IPS-15b (cell line): ENCODE data around the gene OR7D2.

ENCODE experiments used
- H3K27me3 ChIP-seq: one replicate; pipeline ENCODE4 v1.6.1; 2013; ENCODE audit warnings: low read length; ENCODE audit not compliant: control insufficient read depth, insufficient read depth
- H3K36me3 ChIP-seq: one replicate; pipeline ENCODE4 v1.6.1; 2013; ENCODE audit warnings: low read length; ENCODE audit not compliant: control insufficient read depth, insufficient read depth
- H3K4me1 ChIP-seq: one replicate; pipeline ENCODE4 v1.6.1; 2013; ENCODE audit warnings: mild to moderate bottlenecking, low read length; ENCODE audit not compliant: control insufficient read depth, insufficient read depth
- H3K4me3 ChIP-seq: one replicate; pipeline ENCODE4 v1.5.1; 2013; ENCODE audit warnings: low read depth, low read length
- H3K9ac ChIP-seq: one replicate; pipeline ENCODE4 v1.6.1; 2013; ENCODE audit warnings: low read depth, mild to moderate bottlenecking, low read length
- H3K9me3 ChIP-seq: one replicate; pipeline ENCODE4 v1.6.1; 2013; ENCODE audit warnings: mild to moderate bottlenecking, low read length; ENCODE audit not compliant: control insufficient read depth, insufficient read depth

Gene OR7D2

DNA sequence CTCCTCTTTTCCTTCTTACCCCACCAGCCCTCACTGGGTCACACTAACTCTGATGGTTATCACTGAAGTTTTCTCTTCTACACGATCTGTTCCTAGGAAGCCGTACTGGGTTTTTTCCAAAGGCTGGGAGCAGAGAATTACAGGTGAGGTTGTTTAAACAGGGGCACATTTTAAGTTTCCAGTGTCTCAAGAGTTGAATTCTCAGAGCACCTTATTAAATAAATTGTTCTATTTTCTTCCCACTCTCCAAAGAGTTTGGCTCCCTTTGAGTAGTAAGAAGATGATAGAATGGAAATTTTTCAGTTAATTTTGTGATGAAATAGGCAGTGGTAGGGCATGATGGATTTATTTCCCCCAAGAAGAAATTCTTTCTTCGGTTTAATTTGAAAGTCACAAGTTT is 40.7 kb downstream of the OR7D2 start, which contains the start of gene OR7D4:
OR7D4 (minus strand) TSS at position 101 of the 400 bp plus-strand sequence. CDS start 4,752 bp downstream, outside the sequence.
- H3K4me3 ChIP-seq, result no peak within 1 kb of the TSS
- no peaks in the 10 kb centered on the region for H3K36me3 ChIP-seq
- no peaks in the 10 kb centered on the region for H3K4me1 ChIP-seq
- no peaks in the 10 kb centered on the region for H3K27me3 ChIP-seq
- H3K9me3 ChIP-seq, result peaks cover 10% of the 10 kb centered on the region
- H3K9ac ChIP-seq, result no peak within 1 kb of the TSS
